Testis (tissue), 3 donors: ENCODE results near the gene PBX1. TPM values are rescaled to one million over a fixed set of nuclear protein-coding genes. Genes with fewer than 3 reads are reported as not detected.

Experiments
- DNase-seq: peaks from one replicate; pipeline ENCODE4 v3.0.0-alpha.2; 2019
- H3K27ac ChIP-seq, 2 donors: fragments of 200-600 bp; sonication (generic); one replicate each; pipeline ENCODE4 v1.5.1; 2019
- H3K27me3 ChIP-seq: fragments of 200-600 bp; sonication (generic); one replicate; pipeline ENCODE4 v1.5.1; 2019
- H3K36me3 ChIP-seq: fragments of 200-600 bp; sonication (generic); one replicate; pipeline ENCODE4 v1.5.1; 2017; ENCODE audit warnings: low read depth; ENCODE audit errors: missing control alignments
- H3K4me1 ChIP-seq: fragments of 200-600 bp; sonication (generic); one replicate; pipeline ENCODE4 v1.5.1; 2019
- H3K4me3 ChIP-seq, 2 donors: fragments of 200-600 bp; sonication (generic); one replicate each; pipeline ENCODE4 v1.5.1; 2017 to 2019
- H3K9me3 ChIP-seq: fragments of 200-600 bp; sonication (generic); one replicate; pipeline ENCODE4 v1.5.1; 2017
- CTCF ChIP-seq, 3 experiments: fragments of 450-650 bp in 2 of 3; fragments of 200-600 bp in 1 of 3; sonication (generic) in 1 of 3; IDR thresholded peaks; one replicate each; pipeline ENCODE4 v1.5.1; 2016 to 2019; ENCODE audit warnings: antibody characterized with exemption in 3 of 3, mild to moderate bottlenecking in 2 of 3, moderate library complexity in 1 of 3
- POLR2A ChIP-seq: fragments of 450-650 bp; IDR thresholded peaks from one replicate; pipeline ENCODE4 v1.6.1; 2017; ENCODE audit warnings: antibody characterized with exemption, mild to moderate bottlenecking, moderate library complexity
- WGBS, 2 donors: methylation state at CpG; one replicate each; pipeline ENCODE4 v1.1.5; 2018; 5-methylcytosine and 5-hydroxymethylcytosine counted together
- intact Hi-C: fragments of 100-400 bp; cut with DNase I; formaldehyde crosslinking; loops from one replicate; pipeline ENCODE4 v1.15.1; 2023; ENCODE audit warnings: low total_unique reads
- polyA plus RNA-seq: library from polyadenylated mRNA; stranded (reverse); fragments of 350-450 nt; fragmentation: Illumina TruSeq; extraction: RNeasy Lipid Tissue Mini Kit (QIAGEN cat#74804); gene quantifications from one replicate; pipeline ENCODE4 v1.2.3, GENCODE V29; 2014; ENCODE audit warnings: low read depth, low replicate concordance; ENCODE audit not compliant: insufficient read depth
- total RNA-seq, 2 donors: library from RNA; depleted of rRNA; stranded (reverse); fragments of >200 nt; gene quantifications; one replicate each; pipeline ENCODE4 v1.2.3, GENCODE V29; 2016

Gene PBX1
- total and polyA plus RNA-seq, 3 donors from 2014 or later, result 20.2 to 25.0 (median 20.3) TPM

GRCh38 chr1:164723296-164723798 lies 164.4 kb downstream of the PBX1 start:
- H3K4me1 ChIP-seq, result no peaks in the 10 kb centered on the region

GRCh38 chr1:164725401-164725800 lies 166.4 kb downstream of the PBX1 start:
- Histone ChIP-seq H3K9me3 (no peaks in the 10 kb centered on the region), H3K4me3 (no peak overlapping the region), H3K27ac (no peak overlapping the region), H3K27me3 (no peaks in the 10 kb centered on the region), H3K36me3 (no peaks in the 10 kb centered on the region), H3K4me1 (no peaks in the 10 kb centered on the region)
- no peak for DNase-seq
- 52 to 54% methylated on average over 4 of the region's 4 CpGs for WGBS, 2 donors
- TF ChIP-seq CTCF (IDR thresholded peaks at IDR 0.05) (no peak), POLR2A (no peak)
- intact Hi-C loops, result no loop called here

More at GRCh38 chr1:164723296-164723798, 164.4 kb downstream of the PBX1 start:
- 89 to 94% methylated on average over 9 of the region's 9 CpGs for WGBS, 2 donors
- H3K9me3 ChIP-seq, result no peaks in the 10 kb centered on the region
- no peak for DNase-seq
- intact Hi-C loops, result no loop called here
- H3K36me3 ChIP-seq, result no peaks in the 10 kb centered on the region
- TF ChIP-seq POLR2A (no peak), CTCF (IDR thresholded peaks at IDR 0.05) (no peak)
- no peaks in the 10 kb centered on the region for H3K27me3 ChIP-seq
- no peak overlapping the region for H3K27ac ChIP-seq
- no peak overlapping the region for H3K4me3 ChIP-seq

- 81 to 90% methylated on average over 2 of the region's 2 CpGs for WGBS, 2 donors
- Histone ChIP-seq H3K27me3 (no peaks in the 10 kb centered on the region), H3K27ac (no peak overlapping the region), H3K9me3 (no peaks in the 10 kb centered on the region), H3K4me3 (no peak overlapping the region), H3K4me1 (no peaks in the 10 kb centered on the region), H3K36me3 (no peaks in the 10 kb centered on the region)
- TF ChIP-seq POLR2A (no peak), CTCF (IDR thresholded peaks at IDR 0.05) (no peak)
- intact Hi-C loops, result no loop called here
- DNase-seq, result no peak
Observed at GRCh38 chr1:164726235-164726634, 167.3 kb downstream of the PBX1 start.

DNA sequence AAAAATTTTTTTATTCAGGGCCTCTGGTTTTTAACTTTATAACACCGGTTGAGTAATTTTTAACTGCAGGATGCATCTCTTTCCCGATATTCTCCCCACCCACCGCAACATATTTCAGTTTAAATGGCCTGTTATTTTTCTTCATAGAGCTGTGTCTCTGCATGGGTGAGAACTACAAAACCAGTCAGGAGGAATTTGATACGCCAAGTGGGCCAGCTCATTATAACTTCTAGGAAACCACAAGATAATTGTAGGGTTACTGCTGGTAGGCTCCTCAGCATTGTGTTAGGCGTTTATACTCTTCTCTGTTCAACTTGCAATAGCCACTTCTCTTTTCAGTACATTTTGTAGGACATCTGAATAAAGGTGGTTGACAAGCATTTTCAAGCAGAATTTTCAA lies 169.7 kb downstream of the PBX1 start:
- H3K9me3 ChIP-seq, result no peaks in the 10 kb centered on the region
- 93 to 95% methylated on average over 5 of the region's 5 CpGs for WGBS, 2 donors
- DNase-seq, result no peak
- H3K27me3 ChIP-seq, result no peaks in the 10 kb centered on the region
- H3K36me3 ChIP-seq, result no peaks in the 10 kb centered on the region
- no peak overlapping the region for H3K4me3 ChIP-seq
- H3K4me1 ChIP-seq, result no peaks in the 10 kb centered on the region
- TF ChIP-seq POLR2A, result no peak
- TF ChIP-seq CTCF (IDR thresholded peaks at IDR 0.05), result no peak
- intact Hi-C loops, result no loop called here
- H3K27ac ChIP-seq, result no peak overlapping the region

DNA sequence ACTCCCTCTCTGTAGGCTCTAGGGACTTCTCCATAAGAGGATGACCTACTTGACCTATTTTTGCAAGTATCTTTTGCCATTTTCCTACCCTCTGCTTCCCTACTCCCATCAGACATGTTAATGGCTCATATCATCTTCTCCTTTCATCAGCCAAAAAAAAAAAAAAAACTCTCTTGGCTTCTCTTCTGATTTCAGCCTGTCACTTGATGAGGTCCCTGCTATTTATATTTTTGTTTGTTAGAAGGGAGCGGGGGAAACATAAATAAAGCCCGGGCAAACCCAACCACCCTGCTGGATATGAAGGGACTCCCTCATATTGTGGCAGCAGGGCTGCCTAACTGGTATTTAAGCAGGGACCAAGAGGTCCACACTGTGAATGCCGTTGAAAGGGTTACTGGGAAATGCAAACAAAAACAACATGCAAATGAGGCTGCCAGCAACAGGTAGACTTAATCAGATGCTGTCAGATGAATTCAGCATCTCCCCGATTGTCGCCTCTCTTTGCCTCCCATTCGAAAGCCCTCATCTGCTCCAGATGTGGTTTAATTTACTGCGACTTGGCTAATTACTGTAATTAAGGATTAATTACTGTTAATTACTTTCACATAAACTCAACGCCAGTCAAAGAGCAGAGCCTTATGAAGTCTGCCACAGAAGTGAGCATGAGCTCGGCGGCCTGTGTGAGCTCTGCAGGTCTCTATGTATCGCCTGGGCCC lies 172.3 kb downstream of the PBX1 start:
- H3K27me3 ChIP-seq, result no peaks in the 10 kb centered on the region
- H3K4me3 ChIP-seq, result no peak overlapping the region
- no peaks in the 10 kb centered on the region for H3K9me3 ChIP-seq
- intact Hi-C loops, result no loop called here
- TF ChIP-seq CTCF (IDR thresholded peaks at IDR 0.05) (no peak), POLR2A (no peak)
- WGBS, 2 donors, result 87 to 91% methylated on average over 11 of the region's 11 CpGs
- no peaks in the 10 kb centered on the region for H3K4me1 ChIP-seq
- DNase-seq, result no peak
- no peaks in the 10 kb centered on the region for H3K36me3 ChIP-seq
- no peak overlapping the region for H3K27ac ChIP-seq
